ENCODE results near the gene APCDD1L. TPM values are rescaled to one million over a fixed set of nuclear protein-coding genes. Genes with fewer than 3 reads are reported as not detected.
"Not testable (repeated sequence)": the region's sequence is repeated elsewhere in the genome, so short reads cannot be mapped to it uniquely, and the experiment has no call there.

APCDD1L gene
- polyA plus RNA-seq, 4 donors = 12.0 to 28.1 (median 13.7) TPM

- no peak for DNase-seq (ENCODE audit: low read depth in 4 of 4, low spot score in 3 of 4)
These were observed 3.2 kb upstream of the APCDD1L start for GRCh38 chr20:58518387-58518786.

- DNase-seq (ENCODE audit: low read depth in 4 of 4, low spot score in 3 of 4) = no peak
These were observed 622 bp downstream of the APCDD1L start for GRCh38 chr20:58514321-58515232.

- DNase-seq (ENCODE audit: low read depth in 4 of 4, low spot score in 3 of 4) = no peak
These were observed 1.5 kb downstream of the APCDD1L start for GRCh38 chr20:58513580-58514285.

- DNase-seq (ENCODE audit: low read depth in 4 of 4, low spot score in 3 of 4) = no peak
These were observed 2.2 kb downstream of the APCDD1L start for GRCh38 chr20:58512808-58513552.

- DNase-seq (ENCODE audit: low read depth in 4 of 4, low spot score in 3 of 4) = no peak
These were observed 3.3 kb downstream of the APCDD1L start for GRCh38 chr20:58511861-58512260.

- DNase-seq (ENCODE audit: low read depth in 4 of 4, low spot score in 3 of 4) = no peak
These were observed 3.8 kb downstream of the APCDD1L start for GRCh38 chr20:58511364-58511763.

GRCh38 chr20:58510921-58511320 is 4.3 kb downstream of the APCDD1L start:
- DNase-seq (ENCODE audit: low read depth in 4 of 4, low spot score in 3 of 4) = no peak

GRCh38 chr20:58508762-58509395 is 6.3 kb downstream of the APCDD1L start:
- DNase-seq (ENCODE audit: low read depth in 4 of 4, low spot score in 3 of 4) = no peak

- DNase-seq (ENCODE audit: low read depth in 4 of 4, low spot score in 3 of 4) = not testable (repeated sequence)
These were observed 8.2 kb downstream of the APCDD1L start for GRCh38 chr20:58506999-58507398.

- no peak for DNase-seq (ENCODE audit: low read depth in 4 of 4, low spot score in 3 of 4)
These were observed 10.6 kb downstream of the APCDD1L start for GRCh38 chr20:58504566-58504965.

GRCh38 chr20:58503668-58504067 is 11.5 kb downstream of the APCDD1L start:
- DNase-seq (ENCODE audit: low read depth in 4 of 4, low spot score in 3 of 4) = no peak

GRCh38 chr20:58500256-58500655 is 14.9 kb downstream of the APCDD1L start:
- no peak for DNase-seq (ENCODE audit: low read depth in 4 of 4, low spot score in 3 of 4)

GRCh38 chr20:58498470-58499068 is 16.6 kb downstream of the APCDD1L start:
- DNase-seq (ENCODE audit: low read depth in 4 of 4, low spot score in 3 of 4) = no peak

- DNase-seq (ENCODE audit: low read depth in 4 of 4, low spot score in 3 of 4) = no peak
These were observed 17.3 kb downstream of the APCDD1L start for GRCh38 chr20:58497724-58498469.

- no peak for DNase-seq (ENCODE audit: low read depth in 4 of 4, low spot score in 3 of 4)
These were observed 18.0 kb downstream of the APCDD1L start for GRCh38 chr20:58497076-58497641.

GRCh38 chr20:58496429-58496769 is 18.8 kb downstream of the APCDD1L start:
- DNase-seq (ENCODE audit: low read depth in 4 of 4, low spot score in 3 of 4) = no peak

GRCh38 chr20:58495623-58496428 is 19.4 kb downstream of the APCDD1L start:
- no peak for DNase-seq (ENCODE audit: low read depth in 4 of 4, low spot score in 3 of 4)

GRCh38 chr20:58494923-58495622 is 20.1 kb downstream of the APCDD1L start:
- no peak for DNase-seq (ENCODE audit: low read depth in 4 of 4, low spot score in 3 of 4)

All from left renal pelvis (tissue), 4 donors.